Naive thymus-derived CD8-positive, alpha-beta T cell (primary cell): Measurements from ENCODE around the gene NANS. TPM values are rescaled to one million over a fixed set of nuclear protein-coding genes. Genes with fewer than 3 reads are reported as not detected.
"Not testable (repeated sequence)": the region's sequence is repeated elsewhere in the genome, so short reads cannot be mapped to it uniquely, and the experiment has no call there.

Experiments used
- ATAC-seq, 2 donors: fragments of 150-1000 bp; cut with Tn5 transposase in 1 of 2; sonication (Bioruptor Pico), chemical (Tn5 transposase) in 1 of 2; 1 replicate in 1 of 2; 2 replicates in 1 of 2; pipeline ENCODE4 v1.10.0; 2021; ENCODE audit warnings: mild to moderate bottlenecking in 2 of 2, moderate library complexity in 2 of 2
- POLR2A ChIA-PET: fragments of 350-600 bp; sonication (Branson Sonifier 250); formaldehyde crosslinking; loops from one replicate; lab custom pipeline; 2021; ENCODE audit warnings: antibody characterized with exemption; lab: Charles Lee
- DNase-seq, 10 donors: peaks; one replicate each; pipeline versions ENCODE4 v3.0.0 to v3.0.0-alpha.2; 2020 to 2022
- H3K27ac Mint-ChIP-seq, 10 donors: one replicate each; pipeline ENCODE4 v1.8.0; 2020 to 2022; ENCODE audit warnings: mild to moderate bottlenecking in 10 of 10, mixed read lengths in 10 of 10, moderate library complexity in 4 of 10, inconsistent platforms in 1 of 10
- H3K27me3 Mint-ChIP-seq, 5 donors: one replicate each; pipeline ENCODE4 v1.8.0; 2021 to 2022; ENCODE audit warnings: mixed read lengths in 5 of 5
- H3K36me3 Mint-ChIP-seq, 3 donors: one replicate each; pipeline ENCODE4 v1.8.0; 2020 to 2022; ENCODE audit warnings: mixed read lengths in 3 of 3, mild to moderate bottlenecking in 2 of 3, inconsistent platforms in 1 of 3
- H3K4me1 Mint-ChIP-seq, 4 donors: one replicate each; pipeline ENCODE4 v1.8.0; 2021 to 2022; ENCODE audit warnings: mixed read lengths in 4 of 4
- H3K4me3 Mint-ChIP-seq, 10 donors: one replicate each; pipeline ENCODE4 v1.8.0; 2020 to 2022; ENCODE audit warnings: mild to moderate bottlenecking in 10 of 10, mixed read lengths in 10 of 10, moderate library complexity in 6 of 10, inconsistent platforms in 1 of 10
- H3K9me3 Mint-ChIP-seq, 9 donors: one replicate each; pipeline ENCODE4 v1.8.0; 2020 to 2022; ENCODE audit warnings: mixed read lengths in 9 of 9, mild to moderate bottlenecking in 3 of 9, inconsistent platforms in 1 of 9, moderate library complexity in 1 of 9
- polyA plus RNA-seq, 3 donors: library from polyadenylated mRNA; unstranded; fragments of 300-500 nt; fragmentation: Illumina TruSeq; gene quantifications; one replicate each; pipeline ENCODE4 v1.2.3, GENCODE V29; 2021
- total RNA-seq, 8 experiments: library from RNA in 2 of 8; stranded (reverse) in 2 of 8; gene quantifications; one replicate each; pipeline ENCODE4 v1.2.3 and lab custom pipeline; 2021 to 2026

Gene NANS
- total RNA-seq (10 to 100 TPM; 15.0 to 15.7 TPM), polyA plus RNA-seq (10 to 100 TPM; 28.9 to 32.4 (median 30.9) TPM), total RNA-seq (lab: John Stamatoyannopoulos, UW) (14.9 to 57.4 (median 45.7) reads per million in 6 experiments)

- Mint-ChIP-seq H3K4me3 (peak within 1 kb of the TSS; percentile 90 to 99 (median 96)), H3K27me3 (no peaks in the 10 kb centered on the region), H3K27ac (peak within 1 kb of the TSS; percentile 88 to 98 (median 96)), H3K9me3 (no peaks in the 10 kb centered on the region), H3K36me3 (peaks cover 0 to 10% (median 3%) of the 10 kb centered on the region in 3 donors), H3K4me1 (peaks cover 8 to 35% (median 25%) of the 10 kb centered on the region in 4 donors)
- POLR2A ChIA-PET: interaction anchor here (0.5 to 2.8 kb wide), 16 partner anchors 12 to 203 kb away, joined by 3 to 37 read pairs (median 4); partner anchors contain the start of genes ANP32B, CORO2A, TBC1D2 and TRIM14
- peak; percentile 92 to 93 for ATAC-seq
- DNase-seq: peak; percentile 86 to 95 (median 88)
Measured at GRCh38 chr9:98056269-98057137, at the start of gene NANS. Gene NANS, plus strand, starts transcription at chr9:98056732. Its CDS starts 77 bp downstream, at chr9:98056809.

- DNase-seq (no peak), ATAC-seq (no peak)
- Mint-ChIP-seq H3K9me3 (no peaks in the 10 kb centered on the region), H3K27ac (peak overlapping the region in 5 of 10 donors; percentile 4 to 78 (median 43)), H3K36me3 (peaks cover 0 to 95% (median 22%) of the 10 kb centered on the region in 3 donors), H3K27me3 (no peaks in the 10 kb centered on the region), H3K4me1 (peaks cover 24 to 47% (median 30%) of the 10 kb centered on the region in 4 donors), H3K4me3 (no peak overlapping the region)
- POLR2A ChIA-PET: interaction anchor here (1.1 to 1.5 kb wide), 2 partner anchors 10 to 15 kb away, joined by 3 to 4 read pairs; no protein-coding TSS in a partner anchor
Measured at GRCh38 chr9:98007251-98007928, 49.1 kb upstream of the NANS start.

- POLR2A ChIA-PET: no interaction called here
- Mint-ChIP-seq H3K4me3 (no peak overlapping the region), H3K4me1 (peaks cover 24 to 35% (median 27%) of the 10 kb centered on the region in 4 donors), H3K27me3 (no peaks in the 10 kb centered on the region), H3K9me3 (no peaks in the 10 kb centered on the region), H3K27ac (peak overlapping the region in 1 of 10 donors; percentile 17), H3K36me3 (peaks cover 0 to 96% (median 22%) of the 10 kb centered on the region in 3 donors)
- ATAC-seq (no peak), DNase-seq (no peak)
Measured at GRCh38 chr9:98008764-98009163, 47.8 kb upstream of the NANS start.

GRCh38 chr9:98009437-98009836 lies 47.1 kb upstream of the NANS start:
- Mint-ChIP-seq H3K4me3 (peak overlapping the region in 2 of 10 donors; percentile 5 to 28), H3K27me3 (no peaks in the 10 kb centered on the region), H3K4me1 (peaks cover 21 to 32% (median 26%) of the 10 kb centered on the region in 4 donors), H3K9me3 (no peaks in the 10 kb centered on the region), H3K27ac (peak overlapping the region in 7 of 10 donors; percentile 14 to 87 (median 65)), H3K36me3 (peaks cover 0 to 94% (median 23%) of the 10 kb centered on the region in 3 donors)
- POLR2A ChIA-PET: no interaction called here
- ATAC-seq (no peak), DNase-seq (no peak)

GRCh38 chr9:98009936-98010335 lies 46.6 kb upstream of the NANS start:
- Mint-ChIP-seq H3K4me3 (no peak overlapping the region), H3K4me1 (peaks cover 19 to 32% (median 26%) of the 10 kb centered on the region in 4 donors), H3K36me3 (peaks cover 0 to 94% (median 21%) of the 10 kb centered on the region in 3 donors), H3K27me3 (no peaks in the 10 kb centered on the region), H3K27ac (peak overlapping the region in 5 of 10 donors; percentile 17 to 79 (median 63)), H3K9me3 (no peaks in the 10 kb centered on the region)
- no peak for ATAC-seq
- no peak for DNase-seq
- POLR2A ChIA-PET: no interaction called here

- no peaks in the 10 kb centered on the region for H3K27me3 Mint-ChIP-seq
- POLR2A ChIA-PET: interaction anchor here (0.5 to 1.0 kb wide), 3 partner anchors 13 to 89 kb away, joined by 3 to 5 read pairs (median 3); no protein-coding TSS in a partner anchor
- H3K4me1 Mint-ChIP-seq: peaks cover 19 to 32% (median 26%) of the 10 kb centered on the region in 4 donors
- peak; percentile 46 to 67 for ATAC-seq
- no peaks in the 10 kb centered on the region for H3K9me3 Mint-ChIP-seq
- H3K4me3 Mint-ChIP-seq: peak overlapping the region in 1 of 10 donors; percentile 20
- H3K27ac Mint-ChIP-seq: peak overlapping the region in 9 of 10 donors; percentile 9 to 79 (median 69)
- DNase-seq: no peak
- H3K36me3 Mint-ChIP-seq: peaks cover 0 to 94% (median 24%) of the 10 kb centered on the region in 3 donors
Measured at GRCh38 chr9:98010445-98010844, 46.1 kb upstream of the NANS start.

GRCh38 chr9:98011122-98011521 lies 45.4 kb upstream of the NANS start:
- no peaks in the 10 kb centered on the region for H3K9me3 Mint-ChIP-seq
- ATAC-seq (no peak), DNase-seq (no peak)
- no peak overlapping the region for H3K4me3 Mint-ChIP-seq
- POLR2A ChIA-PET: interaction anchor here (0.5 to 1.0 kb wide), 4 partner anchors 14 to 90 kb away, joined by 3 to 5 read pairs (median 3); partner anchors contain the start of gene ANP32B
- H3K27me3 Mint-ChIP-seq: no peaks in the 10 kb centered on the region
- peaks cover 18 to 32% (median 23%) of the 10 kb centered on the region in 4 donors for H3K4me1 Mint-ChIP-seq
- H3K36me3 Mint-ChIP-seq: peaks cover 0 to 93% (median 20%) of the 10 kb centered on the region in 3 donors
- peak overlapping the region in 9 of 10 donors; percentile 7 to 79 (median 47) for H3K27ac Mint-ChIP-seq

- H3K4me1 Mint-ChIP-seq: peaks cover 0 to 8% (median 2%) of the 10 kb centered on the region in 4 donors
- H3K27me3 Mint-ChIP-seq: no peaks in the 10 kb centered on the region
- peaks cover 0 to 84% (median 14%) of the 10 kb centered on the region in 3 donors for H3K36me3 Mint-ChIP-seq
- peak overlapping the region in 2 of 10 donors; percentile 19 to 30 for H3K27ac Mint-ChIP-seq
- H3K9me3 Mint-ChIP-seq: no peaks in the 10 kb centered on the region
- DNase-seq: no peak
- H3K4me3 Mint-ChIP-seq: no peak overlapping the region
- POLR2A ChIA-PET: no interaction called here
- no peak for ATAC-seq
Measured at GRCh38 chr9:98016137-98016680, 40.3 kb upstream of the NANS start.

GRCh38 chr9:98017306-98017705 lies 39.2 kb upstream of the NANS start:
- DNase-seq (no peak), ATAC-seq (no peak)
- H3K4me1 Mint-ChIP-seq: peaks cover 0 to 6% (median 4%) of the 10 kb centered on the region in 4 donors
- POLR2A ChIA-PET: no interaction called here
- H3K27me3 Mint-ChIP-seq: no peaks in the 10 kb centered on the region
- no peak overlapping the region for H3K4me3 Mint-ChIP-seq
- no peaks in the 10 kb centered on the region for H3K9me3 Mint-ChIP-seq
- H3K27ac Mint-ChIP-seq: peak overlapping the region in 3 of 10 donors; percentile 46 to 65 (median 62)
- H3K36me3 Mint-ChIP-seq: peaks cover 0 to 77% (median 10%) of the 10 kb centered on the region in 3 donors

- Mint-ChIP-seq H3K36me3 (peaks cover 0 to 66% (median 10%) of the 10 kb centered on the region in 3 donors), H3K27me3 (no peaks in the 10 kb centered on the region), H3K4me1 (peaks cover 0 to 6% (median 4%) of the 10 kb centered on the region in 4 donors), H3K9me3 (no peaks in the 10 kb centered on the region), H3K27ac (peak overlapping the region in 2 of 10 donors; percentile 54 to 80), H3K4me3 (no peak overlapping the region)
- POLR2A ChIA-PET: no interaction called here
- ATAC-seq (no peak), DNase-seq (no peak)
Measured at GRCh38 chr9:98018347-98018746, 38.2 kb upstream of the NANS start.

GRCh38 chr9:98019098-98019497 lies 37.4 kb upstream of the NANS start:
- H3K27ac Mint-ChIP-seq: peak overlapping the region in 3 of 10 donors; percentile 22 to 38 (median 34)
- no peaks in the 10 kb centered on the region for H3K27me3 Mint-ChIP-seq
- peaks cover 0 to 6% (median 4%) of the 10 kb centered on the region in 4 donors for H3K4me1 Mint-ChIP-seq
- H3K4me3 Mint-ChIP-seq: no peak overlapping the region
- H3K36me3 Mint-ChIP-seq: peaks cover 0 to 59% (median 10%) of the 10 kb centered on the region in 3 donors
- POLR2A ChIA-PET: no interaction called here
- ATAC-seq (no peak), DNase-seq (no peak)
- H3K9me3 Mint-ChIP-seq: no peaks in the 10 kb centered on the region

GRCh38 chr9:98019869-98020268 lies 36.7 kb upstream of the NANS start:
- H3K36me3 Mint-ChIP-seq: peaks cover 0 to 54% (median 8%) of the 10 kb centered on the region in 3 donors
- not testable (repeated sequence) for DNase-seq

More at GRCh38 chr9:98019869-98020268, 36.7 kb upstream of the NANS start:
- H3K27ac Mint-ChIP-seq: peak overlapping the region in 5 of 10 donors; percentile 4 to 60 (median 22)
- ATAC-seq, H3K9me3 Mint-ChIP-seq, POLR2A ChIA-PET, H3K4me3 Mint-ChIP-seq, H3K27me3 Mint-ChIP-seq, H3K4me1 Mint-ChIP-seq: not testable (repeated sequence)
